ENCODE data around the gene NDUFB6. TPM values are rescaled to one million over a fixed set of nuclear protein-coding genes. Genes with fewer than 3 reads are reported as not detected.

Gene NDUFB6
- total and polyA plus RNA-seq, 10 of the 15 experiments (the other 5 are each of a cell fraction or from before 2014, with no cell fraction given) = 26.3 to 269 (median 61.4) TPM

GRCh38 chr9:32524892-32525708 is 47.9 kb downstream of the NDUFB6 start:
- no peaks in the 10 kb centered on the region; the same call in 2 of the 3 replicates for H3K9me3 ChIP-seq (replicated peaks; ENCODE audit: control insufficient read depth, insufficient read depth, low read length)
- TF ChIP-seq ZNF207 (IDR thresholded peaks at IDR 0.05; ENCODE audit: borderline replicate concordance) (no peak), ESRRA (IDR thresholded peaks at IDR 0.05; ENCODE audit: low read length) (no peak), TARDBP (IDR thresholded peaks at IDR 0.05; ENCODE audit: borderline replicate concordance) (no peak), CHD4 (IDR thresholded peaks at IDR 0.05) (no peak), BCL11A (IDR thresholded peaks at IDR 0.05; ENCODE audit: low read depth, low read length) (no peak), MLLT1 (IDR thresholded peaks at IDR 0.05) (peak; percentile 62; the same call in 1 of the 2 replicates), ZNF687 (IDR thresholded peaks at IDR 0.05) (peak; percentile 43; the same call in 1 of the 2 replicates)
- peak overlapping the region; percentile 98 for H3K4me3 ChIP-seq
- H3K79me2 ChIP-seq (ENCODE audit: control insufficient read depth, insufficient read depth, low read length) = peaks cover 25% of the 10 kb centered on the region
- ChIA-PET CTCF (interaction anchor here (0.5 to 3.3 kb wide), 14 partner anchors 9 to 274 kb away, joined by 3 to 58 read pairs (median 6); partner anchors contain the start of genes ACO1, NDUFB6, SMIM27 and TOPORS), SMC1A (ENCODE audit: uncharacterized antibody, unreplicated experiment) (interaction anchor here (1.1 to 4.4 kb wide), 11 partner anchors 18 to 146 kb away, joined by 3 to 40 read pairs (median 6); partner anchors contain the start of genes ACO1, NDUFB6, SMIM27 and TOPORS), RAD21 (ENCODE audit: unreplicated experiment) (interaction anchor here (0.6 to 2.5 kb wide), 9 partner anchors 14 to 147 kb away, joined by 3 to 36 read pairs (median 7); partner anchors contain the start of genes ACO1 and NDUFB6), POLR2A (interaction anchor here (0.7 to 3.3 kb wide), 8 partner anchors 11 to 500 kb away, joined by 3 to 19 read pairs (median 6); partner anchors contain the start of genes ACO1, DNAJA1, SMIM27 and TOPORS)
- ATAC-seq (peak; percentile 77), DNase-seq (ENCODE audit: low read depth, low spot score) (peak; percentile 9), FAIRE-seq (peak; percentile 35)
- TSS peak; percentile 68 for BruUV-seq (replicated peaks)
- H3K4me1 ChIP-seq (ENCODE audit: control insufficient read depth, insufficient read depth, low read length) = no peaks in the 10 kb centered on the region; the same call in 1 of the 2 replicates
- intact Hi-C loops (cut with micrococcal nuclease; ENCODE audit: unreplicated experiment) = loop anchor here (2.0 kb wide), 1 partner anchor 48 kb away; the partner anchor contains the start of gene NDUFB6
- no peaks in the 10 kb centered on the region for H4K20me1 ChIP-seq (ENCODE audit: control insufficient read depth, insufficient read depth)
- H3K4me2 ChIP-seq (ENCODE audit: control insufficient read depth, insufficient read depth) = peak overlapping the region; percentile 86
- H3K36me3 ChIP-seq (ENCODE audit: control insufficient read depth in 2 of 2, insufficient read depth in 2 of 2, low read length in 1 of 2) = no peaks in the 10 kb centered on the region
- peak overlapping the region; percentile 89 for H3K9ac ChIP-seq (ENCODE audit: control insufficient read depth, insufficient read depth, low read length)
- in situ Hi-C loops (cut with MboI) = no loop called here
- H3K27ac ChIP-seq (ENCODE audit: control insufficient read depth, insufficient read depth) = peak overlapping the region; percentile 84
- H3K27me3 ChIP-seq (replicated peaks in 1 of 2; ENCODE audit: control insufficient read depth in 2 of 2, insufficient read depth in 2 of 2, low read length in 1 of 2) = no peaks in the 10 kb centered on the region
- whole genome bisulfite sequencing (ENCODE audit: insufficient coverage, insufficient replicate concordance, low lambda C conversion rate, missing lambda C conversion rate) = 24% methylated on average over 22 of the region's 22 CpGs
- peak overlapping the region; percentile 85 for H2AFZ ChIP-seq (ENCODE audit: control insufficient read depth, low read depth, low read length)

Data from GM12878 (cell line).